Activated effector memory CD4-positive, alpha-beta T cell treated with anti-CD3 and anti-CD28 coated beads, Interleukin-2, amount 50 U/mL, for 16 hours (primary cell): ENCODE measurements around the gene LRRC14B.

ENCODE experiments used
- DNase-seq: peaks from one replicate; pipeline ENCODE4 v3.0.0-alpha.2; 2020

Gene LRRC14B

GRCh38 chr5:176296-176823 lies 14.9 kb upstream of the LRRC14B start:
- no peak for DNase-seq

DNA sequence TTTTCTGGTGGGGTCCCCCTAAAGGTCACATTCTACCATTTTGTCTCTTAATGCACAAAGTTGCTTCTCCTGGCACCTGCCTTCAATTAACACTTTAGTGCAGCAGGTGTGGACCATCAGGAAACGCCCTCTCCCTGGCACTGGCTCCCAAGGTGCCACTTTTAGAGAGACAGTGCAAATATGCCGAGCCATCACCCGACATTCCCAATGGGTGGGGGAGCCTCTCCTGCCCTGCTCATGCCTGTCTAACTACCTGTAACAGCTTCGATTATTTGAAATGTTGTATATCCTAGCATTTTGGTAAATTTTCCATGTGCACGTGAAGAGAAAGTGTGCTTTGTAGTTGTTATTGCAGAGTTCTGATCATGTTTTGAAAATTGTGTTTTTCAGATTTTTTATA lies 13.2 kb upstream of the LRRC14B start:
- DNase-seq = no peak

DNA sequence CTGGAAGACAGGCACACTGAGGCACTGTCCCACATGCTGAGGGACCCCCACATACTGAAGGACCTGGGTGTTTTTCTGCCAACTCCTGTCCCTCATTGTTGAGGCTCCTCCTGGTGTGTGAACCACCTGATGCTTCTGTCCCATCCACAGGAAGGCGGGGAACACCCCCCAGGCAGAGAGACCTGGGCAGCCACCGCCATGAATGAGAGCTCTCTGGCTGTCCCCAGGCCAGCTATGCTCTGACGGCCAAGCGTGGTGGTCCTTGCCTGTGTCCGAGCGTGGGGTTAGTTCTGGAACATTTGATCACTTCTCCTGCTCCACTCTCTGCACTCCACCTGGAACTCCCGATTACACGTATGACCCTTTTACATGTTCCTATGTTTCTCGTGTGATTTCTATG lies 11.9 kb upstream of the LRRC14B start:
- DNase-seq = no peak

DNA sequence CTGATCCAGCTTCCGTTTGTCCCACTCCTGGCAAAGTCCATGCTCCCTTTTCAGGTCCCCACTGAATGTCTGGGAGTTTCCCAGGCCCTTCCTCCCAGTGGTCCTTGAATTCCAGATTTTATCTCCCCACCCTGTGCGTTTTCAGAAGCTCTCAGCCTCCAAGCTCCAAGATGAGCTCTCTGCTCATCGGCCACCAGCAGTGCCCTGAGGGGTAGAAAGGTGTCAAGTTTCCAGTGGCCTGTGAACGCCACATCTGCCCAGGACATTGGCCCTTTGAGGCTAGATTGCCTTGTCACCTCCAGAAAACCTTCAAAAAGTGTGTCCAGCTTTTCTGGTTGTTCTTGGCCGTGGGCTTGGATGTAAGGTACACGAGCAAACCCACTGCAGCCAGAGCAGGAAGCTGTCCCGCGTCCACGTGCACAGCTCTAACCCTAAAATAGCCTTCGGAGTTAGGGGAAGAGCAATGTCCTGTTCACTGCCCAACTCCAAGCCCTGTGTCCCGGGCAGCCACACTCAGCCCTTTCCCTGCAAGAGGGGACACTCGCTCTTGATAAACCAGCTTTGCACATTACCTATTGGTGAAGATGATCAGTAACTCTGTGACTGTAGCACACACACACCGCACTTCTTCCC lies 10.9 kb upstream of the LRRC14B start:
- no peak for DNase-seq

GRCh38 chr5:181160-181559 lies 10.1 kb upstream of the LRRC14B start:
- DNase-seq = no peak

DNA sequence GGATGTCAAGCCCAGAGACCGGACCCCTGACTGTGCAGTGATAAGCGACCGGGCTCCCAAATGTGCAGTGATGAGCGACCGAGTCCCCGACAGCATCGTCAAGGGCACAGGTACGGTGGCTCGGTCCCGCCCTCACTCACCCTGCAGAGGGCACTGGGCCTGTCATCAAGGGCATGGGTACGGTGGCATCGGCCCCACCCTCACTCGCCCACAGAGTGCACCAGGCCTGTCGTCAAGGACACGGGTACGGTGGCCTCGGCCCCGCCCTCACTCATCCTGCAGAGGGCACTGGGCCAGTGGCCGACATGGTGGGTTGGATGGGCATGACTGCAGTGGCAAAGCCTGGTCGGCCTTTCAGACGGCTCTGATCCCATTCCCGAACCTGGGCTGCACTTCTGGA lies 9.7 kb upstream of the LRRC14B start:
- no peak for DNase-seq

DNA sequence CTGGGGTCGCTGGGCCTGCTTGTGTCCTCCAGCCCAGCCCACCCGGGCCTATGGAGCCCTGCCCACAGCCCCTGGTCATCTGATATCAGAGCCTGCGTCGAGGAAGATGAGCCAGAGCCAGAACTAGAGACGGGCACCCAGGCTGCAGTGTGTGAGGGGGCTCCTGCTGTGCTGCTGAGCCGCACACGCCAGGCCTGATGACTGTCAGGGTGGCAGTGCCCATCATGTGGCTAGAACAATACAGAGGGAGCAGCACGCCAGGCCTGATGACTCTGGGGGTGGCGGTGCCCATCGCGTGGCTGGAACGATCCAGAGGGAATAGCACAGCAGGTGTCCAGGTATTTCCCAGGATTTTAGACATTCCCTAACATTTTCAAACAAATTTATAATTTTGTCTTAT lies 9.2 kb upstream of the LRRC14B start:
- DNase-seq = no peak

DNA sequence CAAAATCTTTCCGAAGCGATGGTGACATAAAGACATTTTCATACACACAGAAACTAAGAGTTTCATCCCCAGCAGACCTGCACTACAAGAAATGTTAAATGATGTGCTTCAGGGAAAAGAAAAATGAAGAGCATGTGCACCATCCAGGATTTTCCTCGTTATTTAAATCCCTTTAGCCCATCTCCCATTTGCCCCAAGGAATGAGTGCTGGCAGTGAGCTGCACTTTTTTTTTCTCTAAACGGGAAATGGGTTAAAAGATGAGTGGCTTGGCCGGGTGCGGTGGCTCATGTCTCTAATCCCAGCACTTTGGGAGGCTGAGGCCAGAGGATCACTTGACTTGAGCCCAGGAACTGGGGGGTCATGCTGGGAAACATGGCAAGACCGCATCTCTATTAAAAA lies 6.8 kb upstream of the LRRC14B start:
- no peak for DNase-seq

GRCh38 chr5:185095-186070 lies 5.9 kb upstream of the LRRC14B start:
- no peak for DNase-seq

- no peak for DNase-seq
Observed at GRCh38 chr5:186091-187041, 4.9 kb upstream of the LRRC14B start.

- no peak for DNase-seq
Observed at GRCh38 chr5:187042-187431, 4.3 kb upstream of the LRRC14B start.

GRCh38 chr5:187617-188451 lies 3.5 kb upstream of the LRRC14B start:
- peak; percentile 52 for DNase-seq

DNA sequence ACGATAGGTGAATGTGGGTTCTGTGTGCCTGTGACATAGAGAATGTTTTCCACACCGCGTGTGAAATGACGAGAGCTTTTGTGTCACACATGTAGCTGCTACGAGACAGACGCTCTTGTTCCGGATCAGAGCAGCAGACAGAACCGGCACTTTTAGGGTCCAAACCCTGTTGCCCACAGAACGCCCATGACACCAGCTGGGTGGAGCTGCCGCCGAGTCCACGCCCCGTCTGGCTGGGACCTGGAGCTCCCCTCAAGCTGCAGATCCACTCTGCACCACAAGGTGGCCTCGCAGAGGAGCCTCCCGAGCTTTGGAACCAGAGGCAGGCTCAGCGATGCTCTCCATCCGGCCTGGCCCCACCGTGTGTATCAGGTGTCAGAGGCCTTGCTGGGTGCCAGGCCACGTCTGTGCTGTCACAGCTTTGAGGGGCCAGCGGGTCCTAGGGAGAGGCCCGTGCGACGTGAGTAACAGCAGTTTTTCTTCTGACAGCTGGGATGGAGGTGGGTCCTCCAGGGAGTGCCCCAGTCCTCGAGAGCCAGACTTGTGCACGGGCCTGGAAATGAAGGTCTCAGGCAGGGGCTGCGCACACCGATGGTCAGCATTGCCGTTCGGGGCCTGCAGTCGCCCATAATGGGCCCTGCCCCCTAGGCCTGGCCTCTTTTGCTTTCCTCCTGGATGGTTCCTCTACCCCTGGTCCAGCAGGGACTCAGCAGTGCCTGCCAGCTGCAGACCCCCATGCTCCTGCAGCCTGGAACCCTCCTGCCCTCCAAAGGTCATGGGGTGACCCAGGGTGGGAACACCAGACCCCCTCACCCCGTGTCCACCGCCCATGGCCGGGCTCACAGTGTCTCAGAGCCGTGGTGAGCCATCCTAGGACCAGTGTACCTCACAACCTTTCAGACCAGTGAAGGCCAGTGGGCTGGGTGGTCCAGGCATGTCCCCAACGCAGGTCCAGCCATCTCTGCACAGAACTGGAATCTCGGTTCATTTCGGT lies 2.5 kb upstream of the LRRC14B start:
- peak; percentile 94 for DNase-seq

DNA sequence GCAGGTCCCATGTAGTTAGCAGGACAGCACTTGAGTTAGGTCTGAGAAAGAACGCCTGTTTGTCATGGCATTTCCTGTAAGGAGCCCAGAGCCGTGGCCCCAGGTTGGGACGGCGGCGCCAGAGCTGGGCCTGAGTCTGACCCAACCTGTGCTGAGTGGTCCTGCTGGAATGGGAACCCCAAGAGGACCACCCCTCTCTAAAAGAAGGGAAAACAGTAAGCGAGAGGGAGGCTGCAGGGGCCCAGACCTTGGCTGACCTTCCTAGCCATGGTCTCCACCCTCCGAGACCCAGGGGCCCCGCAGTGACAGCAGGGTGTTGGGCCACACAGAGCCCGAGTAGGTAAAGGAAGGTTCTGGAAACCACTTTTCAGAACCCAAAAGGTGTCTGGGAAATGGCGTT lies 1.8 kb upstream of the LRRC14B start:
- peak; percentile 44 for DNase-seq

GRCh38 chr5:189976-190365 lies 1.3 kb upstream of the LRRC14B start:
- peak; percentile 58 for DNase-seq

DNA sequence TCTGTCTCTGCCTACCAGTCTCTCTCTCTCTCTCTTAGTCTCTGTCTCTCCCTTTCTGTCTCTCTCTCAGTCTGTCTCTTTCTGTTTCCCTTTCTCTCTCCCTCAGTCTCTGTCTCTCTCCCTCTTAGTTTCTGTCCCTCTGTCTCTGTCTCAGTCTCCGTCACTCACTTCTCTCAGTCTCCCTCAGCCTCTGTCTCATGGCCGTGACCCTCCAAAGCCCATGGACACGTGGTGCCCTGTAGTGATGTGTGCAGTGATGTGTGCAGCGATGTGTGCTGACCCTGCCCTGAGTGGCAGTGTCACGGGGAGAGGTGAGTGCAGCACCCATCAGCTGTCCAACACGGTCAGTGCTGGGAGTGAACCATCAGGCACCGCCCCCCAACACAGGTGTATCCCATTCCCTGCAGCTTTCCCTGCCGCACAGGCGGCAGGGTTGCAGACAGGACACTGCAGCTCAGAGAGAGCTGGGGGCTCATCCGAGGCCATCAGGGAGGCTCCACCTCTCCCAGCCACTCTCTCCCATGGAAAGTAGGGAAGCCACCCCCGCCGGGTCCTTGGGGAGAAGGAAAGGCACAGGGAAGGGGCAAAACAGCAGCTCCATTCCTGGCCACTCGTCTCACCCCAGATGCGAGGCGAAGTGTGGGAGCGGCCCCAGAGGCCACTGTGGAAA lies 794 bp upstream of the LRRC14B start:
- DNase-seq = peak; percentile 46

DNA sequence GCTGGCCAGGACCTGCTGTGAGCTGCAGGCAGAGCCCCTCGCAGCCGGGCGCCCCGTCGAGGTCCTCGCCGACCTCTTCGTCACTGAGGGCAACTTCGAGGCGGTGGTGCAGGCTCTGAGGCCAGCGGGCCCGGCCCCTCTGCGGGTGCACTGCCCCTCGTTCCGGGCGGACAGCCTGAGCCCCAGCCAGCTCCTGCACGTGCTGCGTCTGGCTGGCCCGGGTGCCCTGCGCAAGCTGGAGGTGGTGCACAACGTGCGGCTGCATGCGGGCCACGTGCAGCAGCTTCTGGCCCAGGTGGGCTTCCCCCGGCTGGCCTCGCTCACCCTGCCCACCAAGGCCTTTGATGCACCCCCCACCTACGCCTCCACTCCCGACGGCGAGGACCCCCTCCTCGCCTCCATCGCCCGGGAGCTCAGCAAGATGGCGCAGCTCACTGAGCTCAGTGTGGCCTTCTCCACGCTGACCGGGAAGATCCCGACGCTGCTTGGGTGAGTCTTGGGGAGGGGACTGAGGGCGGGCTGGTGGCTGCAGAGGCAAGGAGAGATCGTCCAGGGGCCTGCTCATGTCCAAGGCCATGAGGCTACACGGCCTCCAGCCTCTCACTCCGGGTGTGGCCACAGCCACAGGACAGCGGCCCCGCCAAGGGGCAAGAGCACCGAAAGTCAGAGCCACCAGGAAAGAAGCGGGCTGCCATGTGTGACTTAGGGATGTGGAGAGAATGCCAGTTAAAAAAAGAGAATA lies 825 bp downstream of the LRRC14B start:
- DNase-seq = peak; percentile 34

- DNase-seq = no peak
Observed at GRCh38 chr5:192691-192969, 1.3 kb downstream of the LRRC14B start.

- peak; percentile 60 for DNase-seq
Observed at GRCh38 chr5:192970-193831, 1.9 kb downstream of the LRRC14B start.
